GM19328 (cell line): ENCODE data around the gene EXOC3.

ENCODE experiments used
- ATAC-seq: cut with Tn5 transposase; IDR thresholded peaks from one replicate; pipeline ENCODE4 v1.9.1; 2021; ENCODE audit warnings: mild to moderate bottlenecking, moderate library complexity; ENCODE audit not compliant: unreplicated experiment

EXOC3 gene

DNA sequence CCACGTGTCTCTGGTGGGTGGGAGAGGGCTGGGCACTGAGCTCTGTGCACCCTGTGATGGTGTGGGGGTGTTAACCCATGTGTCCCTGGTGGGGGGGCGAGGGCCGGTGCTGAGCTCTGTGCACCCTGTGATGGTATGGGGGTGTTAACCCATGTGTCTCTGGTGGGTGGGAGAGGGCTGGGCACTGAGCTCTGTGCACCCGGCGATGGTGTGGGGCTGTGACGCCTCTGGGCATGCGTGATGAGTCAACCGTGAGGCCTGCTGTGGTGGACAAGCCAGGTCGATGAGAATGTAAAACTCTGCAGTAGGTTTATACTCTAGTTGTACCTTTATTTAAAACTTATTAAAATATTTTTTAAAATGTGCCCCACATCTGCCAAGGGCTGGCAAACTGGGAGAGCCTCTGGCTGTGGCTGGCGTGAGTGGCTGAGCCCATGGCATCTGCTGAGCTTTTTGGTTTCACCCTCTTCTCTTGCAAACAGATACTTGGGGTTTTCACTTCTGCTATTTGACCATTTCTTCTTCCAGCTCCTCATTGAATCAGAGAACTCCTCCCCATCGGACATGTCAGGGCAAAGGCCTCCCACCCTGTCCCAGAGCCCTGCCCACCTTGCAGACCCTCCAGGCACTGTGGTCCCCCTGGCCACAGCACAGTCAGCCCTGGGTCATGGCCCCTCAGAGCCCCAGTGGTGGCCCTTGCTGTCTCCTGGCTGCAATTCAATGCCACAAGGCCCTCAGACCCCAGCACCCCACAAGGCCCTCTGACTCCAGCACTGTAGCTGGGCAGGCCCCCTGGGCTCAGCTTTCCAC is 18.5 kb upstream of the EXOC3 start:
- ATAC-seq, result peak; percentile 85

DNA sequence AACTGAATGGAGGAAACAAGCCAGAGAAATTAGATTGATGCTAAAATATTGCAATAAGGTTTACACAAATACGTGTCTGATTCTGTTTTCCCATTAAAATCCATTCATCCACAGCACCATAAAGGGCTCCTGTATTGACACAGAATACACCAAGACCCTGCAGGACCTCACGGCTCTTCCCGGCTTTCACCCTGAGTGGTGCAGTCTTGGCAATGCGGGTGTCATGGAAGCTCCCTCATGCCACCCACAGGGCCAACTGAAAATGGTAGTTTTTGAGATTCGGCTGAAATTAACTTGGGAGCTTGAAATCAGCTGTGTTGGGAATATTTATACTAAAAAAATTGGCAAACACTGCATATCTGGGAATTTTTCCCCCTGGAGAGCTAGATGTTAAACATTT is 17.3 kb upstream of the EXOC3 start:
- ATAC-seq, result no peak

DNA sequence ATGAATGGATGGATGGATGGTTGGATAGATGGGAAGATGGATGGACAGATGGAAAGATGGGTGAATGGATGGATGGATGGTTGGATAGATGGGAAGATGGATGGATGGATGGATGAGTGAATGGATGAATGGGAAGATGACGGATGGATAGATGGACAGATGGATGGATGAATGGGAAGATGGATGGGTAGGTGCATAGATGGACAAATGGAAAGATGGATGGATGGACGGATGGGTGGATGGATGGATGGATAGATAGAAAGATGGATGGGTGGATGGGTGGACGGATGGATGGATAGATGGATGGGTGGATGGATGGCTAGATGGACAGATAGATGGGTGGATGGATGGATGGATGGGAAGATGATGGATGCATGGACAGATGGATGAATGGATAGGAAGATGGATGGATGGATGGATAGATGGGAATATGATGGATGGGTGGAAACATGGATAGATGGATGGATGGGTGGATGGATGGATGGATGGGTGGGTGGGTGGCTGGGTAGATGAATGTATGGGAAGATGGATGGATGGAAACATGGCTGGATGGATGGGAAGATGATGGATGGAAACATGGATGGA is 16.5 kb upstream of the EXOC3 start:
- ATAC-seq, result no peak

DNA sequence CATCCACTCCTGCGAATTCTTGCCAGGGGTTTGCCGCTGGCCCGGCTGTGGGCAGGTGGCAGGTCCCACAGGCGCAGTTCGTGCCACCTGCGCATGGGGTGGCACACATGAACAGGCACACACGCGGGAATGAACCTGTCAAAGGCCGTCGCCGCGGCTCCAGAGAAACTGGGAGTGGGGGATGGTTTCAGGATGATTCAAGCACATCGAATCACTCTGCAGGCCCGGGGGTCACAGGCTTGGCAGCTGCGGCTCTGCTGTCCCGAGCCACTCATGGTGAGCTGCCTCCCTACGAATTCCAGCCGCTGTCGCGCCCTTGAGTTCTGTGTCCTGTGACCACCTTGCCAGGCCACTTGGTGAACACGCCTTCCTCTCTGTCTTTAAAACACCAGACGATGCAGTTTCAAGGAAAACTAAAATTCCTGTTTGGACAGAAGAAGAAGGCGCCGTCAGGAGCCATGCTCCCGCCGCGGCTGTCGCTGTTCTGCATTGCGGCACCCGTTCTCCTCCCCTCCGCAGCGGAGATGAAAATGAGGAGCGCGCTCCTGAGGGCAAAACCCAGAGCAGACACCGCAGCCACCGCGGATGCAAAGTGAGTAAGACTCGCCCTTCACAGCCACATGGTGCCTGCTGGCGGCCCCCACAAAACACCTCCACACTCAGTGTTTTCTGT is 15.4 kb upstream of the EXOC3 start:
- ATAC-seq, result no peak

DNA sequence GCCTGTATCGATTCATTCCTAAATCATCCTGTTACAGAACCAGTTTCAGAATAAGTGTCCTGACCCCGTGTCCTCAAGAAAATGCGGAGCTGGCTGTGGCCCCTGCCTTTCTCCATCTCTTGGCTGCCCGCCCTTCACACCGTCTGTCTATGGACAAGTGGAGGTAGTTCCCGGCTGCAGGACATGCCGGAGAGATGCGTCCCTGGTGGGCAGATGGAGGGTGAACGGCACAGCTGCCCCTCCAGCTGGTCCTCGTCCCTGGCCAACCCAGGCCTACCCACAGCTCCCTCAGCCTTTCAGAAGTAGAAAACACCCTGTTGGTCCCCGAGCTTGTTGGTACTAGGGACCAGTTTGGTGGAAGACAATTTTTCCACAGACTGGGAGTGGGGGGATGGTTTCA is 14.8 kb upstream of the EXOC3 start:
- no peak for ATAC-seq

DNA sequence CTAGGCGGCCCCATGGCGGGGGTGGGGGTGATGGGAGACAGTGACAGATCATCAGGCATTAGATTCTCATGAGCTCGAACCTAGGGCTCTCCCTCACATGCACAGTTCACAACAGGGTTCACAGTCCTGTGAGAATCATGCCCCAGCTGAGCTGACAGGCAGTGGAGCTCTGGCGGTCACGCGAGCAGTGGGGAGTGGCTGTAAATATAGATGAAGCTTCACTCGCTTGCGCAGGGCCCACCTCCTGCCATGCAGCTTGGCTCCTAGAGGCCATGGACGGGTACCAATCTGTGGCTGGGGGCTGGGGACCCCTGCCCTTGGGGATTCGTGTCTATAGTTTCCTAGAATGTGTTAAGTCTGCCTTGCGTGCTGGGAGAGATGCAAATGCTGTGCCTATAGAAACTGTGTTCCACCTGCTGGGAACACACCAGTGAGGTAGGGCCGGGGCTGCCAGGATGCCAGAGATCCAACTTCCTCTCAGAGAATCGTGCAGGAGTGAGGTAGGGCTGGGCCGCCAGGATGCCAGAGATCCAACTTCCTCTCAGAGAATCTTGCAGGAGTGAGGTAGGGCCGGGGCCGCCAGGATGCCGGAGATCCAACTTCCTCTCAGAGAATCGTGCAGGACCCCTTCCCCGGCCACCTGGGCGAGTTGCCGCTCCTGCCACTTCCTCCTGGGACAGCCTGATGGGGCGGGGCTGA is 14.1 kb upstream of the EXOC3 start:
- no peak for ATAC-seq

DNA sequence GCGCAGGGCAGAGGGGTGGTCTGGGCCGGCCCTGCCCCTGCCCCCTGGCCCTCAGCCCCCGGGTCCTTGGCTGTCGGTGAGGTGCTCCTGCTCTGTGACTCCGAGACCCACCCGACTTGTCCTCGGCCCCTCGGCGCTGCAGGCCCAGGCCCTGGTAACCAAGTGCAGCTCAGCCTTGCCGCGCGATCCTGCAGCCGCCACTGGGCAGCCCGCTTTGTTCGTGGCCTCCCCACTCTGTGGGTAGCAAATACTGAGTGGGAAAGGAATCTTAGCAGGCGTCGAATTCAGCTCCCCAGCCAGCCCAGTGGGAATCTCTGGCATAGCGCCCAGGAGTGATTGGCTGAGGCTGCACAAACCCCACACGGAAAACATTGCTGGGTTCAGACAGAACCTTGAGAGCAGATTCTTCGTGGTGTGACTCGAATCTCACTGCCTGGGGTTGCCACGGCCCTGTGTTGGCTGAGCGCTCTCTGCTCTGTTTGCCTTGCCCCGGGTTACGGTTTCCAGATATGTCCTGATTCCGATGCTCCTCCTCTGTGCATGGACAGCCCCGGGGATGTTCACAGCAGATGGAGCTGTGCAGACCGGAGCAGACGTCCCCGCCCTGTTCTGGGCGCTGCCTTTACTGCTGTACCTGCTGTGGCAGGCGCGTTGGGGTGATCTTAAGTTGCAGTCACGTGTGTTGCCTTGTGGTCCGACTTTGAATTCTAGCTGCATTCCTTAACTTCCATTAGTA is 13.4 kb upstream of the EXOC3 start:
- no peak for ATAC-seq

DNA sequence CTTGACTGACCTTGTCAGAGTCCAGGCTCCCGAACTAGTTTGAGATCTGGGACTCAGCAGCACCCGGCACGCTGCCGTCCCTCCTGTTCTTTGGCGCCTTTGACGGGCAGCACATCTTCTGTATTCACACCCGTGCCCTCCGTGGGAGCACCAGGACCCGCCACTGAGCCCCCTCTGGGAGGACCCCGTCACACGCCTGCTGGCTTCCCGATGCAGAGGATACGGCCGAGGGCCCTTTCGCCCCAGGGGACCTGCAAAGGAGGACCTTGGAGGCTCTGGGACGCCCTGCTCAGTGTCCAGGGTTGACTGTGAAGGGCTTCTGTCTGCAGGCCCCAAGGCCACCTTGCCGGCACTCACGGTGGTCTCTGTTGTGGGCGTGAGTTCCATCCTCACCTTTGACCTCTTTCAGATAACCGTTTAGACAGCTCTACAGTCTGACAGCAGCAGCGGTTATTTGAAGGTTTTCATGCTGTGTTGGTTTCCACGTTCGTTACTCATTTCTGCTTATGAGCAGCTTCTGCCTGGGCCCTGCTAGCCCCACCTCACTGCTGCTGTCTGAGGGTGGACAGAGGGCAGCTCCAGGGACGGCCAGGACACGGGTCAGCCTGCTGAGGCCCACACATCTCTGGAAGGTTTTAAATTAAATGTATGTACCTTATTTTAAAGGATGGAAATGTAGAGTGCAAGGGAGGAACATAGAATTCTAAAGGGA is 12.6 kb upstream of the EXOC3 start:
- no peak for ATAC-seq

DNA sequence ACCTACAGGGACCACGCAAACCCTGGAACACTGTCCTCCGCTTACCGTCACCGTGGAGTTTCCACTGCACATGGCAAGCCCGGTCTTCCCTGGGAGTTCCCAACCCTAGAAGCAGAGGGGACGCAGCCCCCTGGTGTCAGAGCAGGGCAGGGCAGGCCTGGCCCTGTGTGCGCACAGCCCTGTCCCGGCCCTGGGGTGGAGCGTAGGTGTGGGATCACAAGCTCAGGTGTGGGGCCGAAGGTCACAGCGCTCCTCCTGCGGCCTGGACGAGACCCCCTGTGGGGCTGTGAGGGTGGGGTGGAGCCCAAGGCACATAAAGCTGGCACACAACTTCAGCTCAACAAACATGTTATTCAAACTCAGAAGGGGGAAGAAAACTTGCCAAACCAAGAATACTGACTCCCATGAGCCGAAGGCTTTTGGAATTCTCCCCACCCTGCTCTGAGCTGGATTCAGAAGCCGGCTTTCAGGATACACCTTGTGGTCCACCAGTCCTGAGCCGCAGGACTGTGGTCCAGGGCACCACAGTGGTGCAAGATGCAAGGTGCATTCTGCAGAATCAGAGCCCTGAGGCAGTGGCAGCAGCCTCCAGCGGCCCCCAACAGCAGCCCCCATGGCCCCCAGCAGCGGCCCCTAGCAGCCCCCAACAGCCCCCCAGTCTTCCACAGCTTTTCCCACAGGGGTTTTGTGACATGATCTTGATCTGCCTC is 11.8 kb upstream of the EXOC3 start:
- peak; percentile 58 for ATAC-seq

DNA sequence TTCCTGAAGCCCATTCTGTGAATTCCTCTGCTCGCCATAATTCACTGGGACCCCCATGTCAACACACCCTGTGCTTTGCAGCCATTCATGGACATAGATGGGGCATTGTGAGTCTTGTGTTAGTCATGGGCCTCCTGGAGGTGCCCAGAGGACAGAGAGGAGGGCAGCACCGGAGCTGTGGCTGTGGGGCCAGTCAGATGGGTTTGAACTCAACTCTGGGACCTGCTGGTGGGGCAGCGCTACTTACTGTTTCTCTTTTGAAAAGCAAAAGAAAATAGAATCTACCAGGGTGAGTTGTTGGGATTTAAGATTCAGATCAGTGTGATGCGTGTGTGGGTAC is 11.3 kb upstream of the EXOC3 start:
- ATAC-seq, result no peak

DNA sequence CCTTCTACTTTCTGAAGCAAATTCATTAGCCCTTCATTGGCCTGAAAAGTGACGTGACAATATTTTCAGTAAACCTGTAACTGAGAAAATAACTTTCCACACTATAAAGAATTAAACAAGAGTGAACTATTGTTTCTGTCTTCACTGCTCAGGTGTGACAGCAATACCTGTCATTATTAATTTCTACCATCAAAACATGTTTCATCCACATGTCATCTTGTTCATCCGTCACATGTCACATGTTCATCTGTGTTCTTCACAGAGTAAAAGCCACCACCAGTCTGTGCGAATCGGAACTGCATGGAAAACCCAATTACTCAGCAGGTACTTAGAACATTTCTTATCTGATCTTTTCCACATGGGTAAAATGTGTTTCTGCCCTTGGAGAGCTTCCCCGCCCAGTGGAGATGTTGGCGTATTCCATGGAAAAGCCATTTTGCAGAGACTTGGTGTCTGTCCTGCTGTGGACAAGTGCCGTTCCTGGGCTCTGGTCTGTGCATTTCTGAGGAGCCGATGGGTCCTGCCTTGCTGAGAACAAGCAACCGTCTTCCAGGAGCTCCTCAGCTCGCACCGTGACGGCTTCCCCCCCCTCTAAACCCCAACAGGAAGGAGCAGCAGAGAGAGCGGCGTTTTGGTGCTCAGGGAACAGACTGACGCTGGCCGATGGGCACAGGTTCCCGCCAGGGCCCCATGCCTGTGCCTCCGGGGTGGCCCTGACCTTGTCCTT is 10.6 kb upstream of the EXOC3 start:
- no peak for ATAC-seq

DNA sequence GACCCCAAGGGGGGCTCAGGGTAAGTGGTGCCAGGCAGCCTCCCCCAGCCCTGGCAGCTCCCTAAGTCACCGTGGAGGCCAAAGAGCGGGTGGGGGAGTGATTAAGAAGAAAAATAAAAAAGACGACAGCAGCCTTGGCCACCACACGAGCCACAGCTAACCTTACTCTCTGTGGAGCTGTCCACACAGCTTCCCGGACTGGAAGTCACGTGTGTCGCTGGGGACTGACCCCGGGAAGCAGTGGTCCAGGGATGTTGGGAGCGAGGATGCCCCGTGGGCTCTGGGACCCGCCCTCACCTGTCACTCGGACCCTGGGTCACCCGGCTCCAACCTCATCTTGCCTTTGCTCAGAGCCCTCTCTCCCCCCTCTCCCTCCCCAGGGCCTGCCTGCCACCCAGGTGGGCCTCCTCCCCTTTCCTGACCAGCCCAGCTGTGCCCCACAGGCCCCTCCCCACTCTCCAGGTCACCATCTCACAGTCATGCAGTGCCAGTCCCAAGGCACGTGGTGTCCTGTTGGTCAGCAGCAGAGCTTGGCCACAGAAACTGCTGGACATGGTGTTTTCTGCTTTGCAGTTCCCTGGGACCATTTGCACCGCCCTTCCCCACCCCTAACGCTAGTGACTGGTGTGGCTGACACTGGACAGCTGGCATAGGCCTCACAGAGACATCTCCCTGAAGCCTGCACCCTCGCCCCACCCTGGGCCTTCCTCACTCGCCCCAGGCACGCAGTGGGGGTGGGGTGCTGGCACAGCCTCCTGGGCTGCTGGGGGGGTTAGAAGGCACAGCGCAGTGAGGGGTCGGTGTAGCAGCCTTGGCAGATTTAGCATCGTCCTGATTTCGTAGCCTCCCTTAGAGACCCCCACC is 9.8 kb upstream of the EXOC3 start:
- ATAC-seq, result no peak

DNA sequence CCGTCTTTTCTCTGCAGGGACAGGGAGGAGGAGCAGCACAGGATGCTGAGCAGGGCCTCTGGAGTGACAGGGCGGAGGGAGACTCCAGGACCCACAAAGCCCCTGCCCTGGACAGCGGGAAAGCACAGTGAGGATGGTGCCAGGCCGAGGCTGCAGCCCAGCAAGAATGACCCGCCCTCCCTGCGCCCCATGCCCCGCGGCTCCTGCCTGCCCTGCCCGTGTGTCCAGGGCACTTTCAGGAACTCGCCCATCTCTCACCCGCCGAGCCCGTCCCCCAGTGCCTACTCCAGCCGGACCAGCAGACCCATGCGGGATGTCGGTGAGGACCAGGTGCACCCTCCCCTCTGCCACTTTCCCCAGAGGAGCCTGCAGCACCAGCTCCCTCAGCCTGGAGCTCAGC is 9.1 kb upstream of the EXOC3 start:
- ATAC-seq, result no peak

DNA sequence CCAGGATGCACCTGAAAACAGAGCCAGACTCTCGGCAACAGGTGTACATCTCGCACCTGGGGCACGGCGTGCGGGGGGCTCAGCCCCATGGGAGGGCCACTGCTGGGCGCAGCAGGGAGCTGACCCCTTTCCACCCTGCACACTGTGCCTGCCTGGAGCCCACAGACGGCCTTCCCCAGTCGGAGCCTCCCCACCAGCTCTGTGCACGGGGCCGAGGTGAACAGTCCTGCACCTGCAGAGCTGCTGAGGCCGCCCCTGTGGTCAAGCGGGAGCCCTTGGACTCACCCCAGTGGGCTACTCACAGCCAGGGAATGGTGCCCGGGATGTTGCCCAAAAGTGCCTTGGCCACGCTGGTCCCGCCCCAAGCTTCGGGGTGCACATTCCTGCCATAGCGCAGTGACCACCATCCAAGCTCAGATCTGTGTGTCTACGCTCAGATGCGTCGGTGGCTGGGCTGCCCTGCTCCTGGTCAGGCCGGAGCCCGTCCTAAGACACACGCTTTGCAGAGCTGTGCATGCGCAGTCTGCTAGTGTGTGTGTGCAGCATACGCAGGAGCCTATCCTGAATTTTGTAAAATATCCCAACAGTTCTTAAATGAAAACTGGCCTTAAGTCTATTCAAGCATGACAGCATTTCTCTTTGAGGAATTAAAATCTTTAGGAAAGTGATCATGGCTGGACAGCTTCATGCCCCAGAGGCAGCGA is 8.4 kb upstream of the EXOC3 start:
- ATAC-seq, result no peak

DNA sequence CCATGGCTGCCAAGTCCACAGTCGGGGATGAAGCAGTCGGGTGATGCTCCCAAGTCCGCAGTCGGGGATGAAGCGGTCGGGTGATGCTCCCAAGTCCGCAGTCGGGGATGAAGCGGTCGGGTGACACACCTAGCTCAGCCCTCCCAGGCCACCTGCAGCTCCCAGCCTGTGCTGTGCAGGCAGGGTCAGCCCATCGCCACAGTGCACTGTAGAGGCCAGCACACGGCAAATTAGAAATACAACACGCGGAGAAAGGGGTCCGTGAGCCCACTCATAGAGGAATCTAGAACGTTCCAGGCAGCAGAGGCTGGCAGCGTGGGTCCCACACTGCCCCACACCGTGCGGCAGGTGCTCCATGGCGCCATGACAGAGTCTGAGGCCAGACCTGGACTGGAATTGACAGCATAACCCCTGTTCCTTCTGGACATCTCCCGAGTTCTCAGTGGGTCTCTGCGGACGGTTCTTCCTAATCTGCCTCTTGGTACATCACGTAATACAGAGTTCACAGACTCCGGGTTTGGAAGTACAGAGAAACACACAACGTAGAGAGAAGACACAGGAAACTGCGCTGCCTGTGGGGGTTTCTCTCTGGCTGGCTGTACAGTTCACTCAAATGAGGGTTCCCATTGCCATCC is 7.7 kb upstream of the EXOC3 start:
- ATAC-seq, result no peak

DNA sequence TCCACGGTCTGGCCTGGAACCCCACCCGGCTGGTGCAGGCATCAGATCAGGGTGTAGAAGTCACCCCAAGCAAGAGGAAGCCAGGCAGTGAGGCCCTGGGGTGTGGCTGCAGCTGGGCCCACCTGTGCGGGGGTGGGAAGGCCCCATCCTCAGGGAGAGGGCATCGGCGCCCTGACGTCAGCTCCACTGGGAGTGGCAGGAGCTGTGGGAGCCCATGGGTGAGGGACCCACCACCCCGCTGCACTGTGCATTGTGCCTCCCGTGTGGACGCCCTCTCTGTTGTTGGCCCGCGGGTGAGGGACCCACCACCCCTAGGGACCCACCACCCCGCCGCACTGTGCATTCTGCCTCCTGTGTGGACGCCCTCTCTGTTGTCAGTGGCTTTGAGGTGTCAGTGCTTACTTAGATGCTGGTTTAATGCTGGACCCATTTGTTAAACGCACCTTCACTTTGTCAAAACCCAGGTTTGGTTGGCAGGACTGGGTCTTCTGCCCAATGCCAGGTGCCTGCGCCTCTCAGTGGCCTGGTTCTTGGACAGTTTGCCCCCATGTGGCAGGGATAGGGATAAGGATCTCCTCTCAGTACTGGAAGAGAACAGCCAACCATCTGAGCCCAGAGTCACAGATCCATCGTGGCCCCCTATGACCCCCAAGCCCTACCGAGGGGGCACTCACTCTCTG is 6.9 kb upstream of the EXOC3 start:
- ATAC-seq, result no peak

DNA sequence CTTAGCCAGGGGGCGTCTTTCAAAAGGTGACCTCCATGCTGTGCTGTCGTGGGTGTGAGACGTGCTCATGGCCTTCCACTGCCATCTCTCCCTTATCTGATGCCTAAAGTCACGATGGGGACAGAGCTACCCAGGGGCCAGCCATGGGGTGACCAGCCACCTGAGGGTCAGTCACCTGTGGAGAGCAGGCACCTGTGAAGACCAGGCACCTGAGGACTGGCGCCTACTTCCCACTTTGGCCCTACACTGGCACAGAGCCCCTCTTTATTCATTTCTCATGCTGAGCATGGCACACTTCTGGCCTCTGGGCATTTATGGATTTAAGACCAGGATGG is 6.4 kb upstream of the EXOC3 start:
- ATAC-seq, result no peak
